DND-41 (cell line): ENCODE results near the gene TPO.

Experiments used
- ATAC-seq: fragments of 200-7000 bp; cut with Tn5 transposase; 3 replicates; pipeline ENCODE4 v1.9.1; 2021; ENCODE audit warnings: low read depth; ENCODE audit not compliant: insufficient read depth
- DNase-seq: peaks from one replicate; pipeline ENCODE4 v3.0.0-alpha.2; 2020
- H2AFZ ChIP-seq: 2 replicates; pipeline ENCODE4 v1.6.0; 2012; ENCODE audit warnings: low read depth, low read length
- H3K27ac ChIP-seq: 2 replicates; pipeline ENCODE4 v1.5.1; 2012; ENCODE audit warnings: low read length, inconsistent platforms
- H3K27me3 ChIP-seq: fragments of 200-600 bp; sonication (generic); 2 replicates; pipeline ENCODE4 v1.6.0; 2012; ENCODE audit warnings: low read length, mild to moderate bottlenecking, inconsistent platforms; ENCODE audit not compliant: insufficient read depth, poor library complexity
- H3K36me3 ChIP-seq: 2 replicates; pipeline ENCODE4 v1.5.1; 2012; ENCODE audit warnings: low read length, inconsistent platforms; ENCODE audit not compliant: insufficient read depth
- H3K4me1 ChIP-seq: 2 replicates; pipeline ENCODE4 v1.5.1; 2012; ENCODE audit warnings: mild to moderate bottlenecking, low read length; ENCODE audit not compliant: insufficient read depth
- H3K4me2 ChIP-seq: 2 replicates; pipeline ENCODE4 v1.6.0; 2012; ENCODE audit warnings: mild to moderate bottlenecking, moderate library complexity, low read length, inconsistent platforms; ENCODE audit not compliant: insufficient read depth
- H3K4me3 ChIP-seq, 2 experiments: fragments of 200-600 bp in 1 of 2; shearing (Covaris generic) in 1 of 2; 2 replicates each; pipeline ENCODE4 v1.5.1; 2012 to 2016; ENCODE audit warnings: inconsistent platforms in 2 of 2, low read length in 2 of 2, mild to moderate bottlenecking in 2 of 2, low read depth in 1 of 2, moderate library complexity in 1 of 2
- H3K79me2 ChIP-seq: 2 replicates; pipeline ENCODE4 v1.6.0; 2012; ENCODE audit warnings: low read length, inconsistent platforms; ENCODE audit not compliant: insufficient read depth
- H3K9ac ChIP-seq: 2 replicates; pipeline ENCODE4 v1.6.0; 2012; ENCODE audit warnings: low read depth, mild to moderate bottlenecking, inconsistent platforms, low read length, moderate library complexity
- H3K9me3 ChIP-seq: 2 replicates; pipeline ENCODE4 v1.5.1; 2012; ENCODE audit warnings: low read length, moderate library complexity, mild to moderate bottlenecking, inconsistent platforms; ENCODE audit not compliant: insufficient read depth, severe bottlenecking
- H4K20me1 ChIP-seq: 2 replicates; pipeline ENCODE4 v1.6.0; 2012; ENCODE audit warnings: low read length; ENCODE audit not compliant: insufficient read depth
- EZH2 ChIP-seq: IDR thresholded peaks from 3 replicates; pipeline ENCODE4 v1.6.1; 2012; ENCODE audit warnings: borderline replicate concordance, low read depth, mild to moderate bottlenecking, moderate library complexity, low read length, inconsistent platforms; ENCODE audit not compliant: severe bottlenecking
- TF ChIP-seq, protein P1 (sequence below): IDR thresholded peaks from 2 replicates; pipeline ENCODE4 v1.5.1; 2012; ENCODE audit warnings: borderline replicate concordance, low read length, moderate library complexity, mild to moderate bottlenecking; ENCODE audit not compliant: poor library complexity, severe bottlenecking; ENCODE audit errors: extremely low read depth

TPO gene

DNA sequence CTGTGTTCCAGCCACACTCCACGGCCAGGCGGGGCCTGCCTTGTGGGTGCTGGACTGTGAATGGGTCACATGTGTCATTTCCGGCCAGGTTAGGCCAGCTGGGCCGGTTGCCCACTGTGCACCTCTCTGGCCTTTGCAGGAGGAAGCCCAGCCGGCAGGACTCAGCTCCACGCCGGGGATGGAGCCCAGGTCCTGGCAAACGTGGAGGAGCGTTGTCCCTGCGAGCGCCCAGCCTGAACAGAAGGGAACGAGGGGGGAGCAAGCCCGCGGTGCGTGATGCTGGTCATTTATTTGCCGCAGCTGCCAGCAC lies 178.2 kb downstream of the TPO start:
- H3K4me3 ChIP-seq = no peak overlapping the region
- no peaks in the 10 kb centered on the region for H4K20me1 ChIP-seq
- TF ChIP-seq, protein P1, sequence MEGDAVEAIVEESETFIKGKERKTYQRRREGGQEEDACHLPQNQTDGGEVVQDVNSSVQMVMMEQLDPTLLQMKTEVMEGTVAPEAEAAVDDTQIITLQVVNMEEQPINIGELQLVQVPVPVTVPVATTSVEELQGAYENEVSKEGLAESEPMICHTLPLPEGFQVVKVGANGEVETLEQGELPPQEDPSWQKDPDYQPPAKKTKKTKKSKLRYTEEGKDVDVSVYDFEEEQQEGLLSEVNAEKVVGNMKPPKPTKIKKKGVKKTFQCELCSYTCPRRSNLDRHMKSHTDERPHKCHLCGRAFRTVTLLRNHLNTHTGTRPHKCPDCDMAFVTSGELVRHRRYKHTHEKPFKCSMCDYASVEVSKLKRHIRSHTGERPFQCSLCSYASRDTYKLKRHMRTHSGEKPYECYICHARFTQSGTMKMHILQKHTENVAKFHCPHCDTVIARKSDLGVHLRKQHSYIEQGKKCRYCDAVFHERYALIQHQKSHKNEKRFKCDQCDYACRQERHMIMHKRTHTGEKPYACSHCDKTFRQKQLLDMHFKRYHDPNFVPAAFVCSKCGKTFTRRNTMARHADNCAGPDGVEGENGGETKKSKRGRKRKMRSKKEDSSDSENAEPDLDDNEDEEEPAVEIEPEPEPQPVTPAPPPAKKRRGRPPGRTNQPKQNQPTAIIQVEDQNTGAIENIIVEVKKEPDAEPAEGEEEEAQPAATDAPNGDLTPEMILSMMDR = no peak
- no peak for TF ChIP-seq EZH2
- no peak for ATAC-seq
- no peak overlapping the region for H3K4me2 ChIP-seq
- H3K27me3 ChIP-seq = no peaks in the 10 kb centered on the region
- no peak overlapping the region for H2AFZ ChIP-seq
- no peaks in the 10 kb centered on the region for H3K79me2 ChIP-seq
- no peak for DNase-seq
- H3K27ac ChIP-seq = no peak overlapping the region
- H3K9me3 ChIP-seq = no peaks in the 10 kb centered on the region
- no peaks in the 10 kb centered on the region for H3K36me3 ChIP-seq
- H3K4me1 ChIP-seq = no peaks in the 10 kb centered on the region
- H3K9ac ChIP-seq = no peak overlapping the region
